Bronchus fibroblast of lung (primary cell): ENCODE results near the gene IFT88. TPM values are rescaled to one million over a fixed set of nuclear protein-coding genes. Genes with fewer than 3 reads are reported as not detected.

Experiments
- total RNA-seq: library from RNA; depleted of rRNA; stranded (reverse); fragments of >200 nt; gene quantifications from 2 replicates; pipeline ENCODE4 v1.2.3, GENCODE V29; 2015

IFT88 gene
- 7.4 and 10.1 TPM in 2 replicates for total RNA-seq

GRCh38 chr13:20566898-20567874, at the start of gene IFT88:
Gene IFT88, plus strand, starts transcription at chr13:20567157. Its CDS starts 7,229 bp downstream, at chr13:20574386.

GRCh38 chr13:20525601-20526544, 41.1 kb upstream of the IFT88 start, which contains the start of gene CRYL1:
Gene CRYL1, minus strand, starts transcription at chr13:20525857. Its CDS starts 63 bp downstream, at chr13:20525794.

GRCh38 chr13:20702915-20703779, 136.2 kb downstream of the IFT88 start, which contains the start of gene IL17D:
Gene IL17D, plus strand, starts transcription at chr13:20703699. Its CDS starts 303 bp downstream, at chr13:20704002.

Other genes with a start within 250 kb of the IFT88 start
- 10.4 and 15.3 TPM in 2 replicates for gene CRYL1, start 41.3 kb upstream of the IFT88 start, total RNA-seq
- gene IL17D, start 136.5 kb downstream of the IFT88 start, total RNA-seq = 0.89 and 1.0 TPM in 2 replicates
- 7.2 and 11.3 TPM in 2 replicates for gene EEF1AKMT1, start 206.8 kb downstream of the IFT88 start, total RNA-seq